Mesothelial cell of epicardium (in vitro differentiated cells): ENCODE measurements around the gene CCL27. TPM values are rescaled to one million over a fixed set of nuclear protein-coding genes. Genes with fewer than 3 reads are reported as not detected.

Experiments
- DNase-seq, 2 experiments: peaks; one replicate each; pipeline ENCODE4 v3.0.0; 2021; ENCODE audit warnings: low spot score in 2 of 2; ENCODE audit not compliant: unreplicated experiment in 2 of 2
- H3K27ac Mint-ChIP-seq: 2 replicates; pipeline ENCODE4 v1.8.0; 2021; ENCODE audit warnings: mixed read lengths
- H3K27me3 Mint-ChIP-seq: 2 replicates; pipeline ENCODE4 v1.8.0; 2021; ENCODE audit warnings: low read depth, mixed read lengths
- H3K36me3 Mint-ChIP-seq: 2 replicates; pipeline ENCODE4 v1.8.0; 2021; ENCODE audit warnings: mixed read lengths
- H3K4me1 Mint-ChIP-seq: 2 replicates; pipeline ENCODE4 v1.8.0; 2021; ENCODE audit warnings: mixed read lengths
- H3K4me3 Mint-ChIP-seq: 2 replicates; pipeline ENCODE4 v1.8.0; 2021; ENCODE audit warnings: mild to moderate bottlenecking, moderate library complexity, mixed read lengths
- H3K9me3 Mint-ChIP-seq: 2 replicates; pipeline ENCODE4 v1.8.0; 2021; ENCODE audit warnings: mixed read lengths
- total RNA-seq: library from RNA; stranded (reverse); gene quantifications from 3 replicates; pipeline ENCODE4 v1.2.1, GENCODE V29; 2021
- TF ChIP-seq, protein P1 (sequence below): fragments of 200-600 bp; sonication (generic); IDR thresholded peaks from one replicate; pipeline ENCODE4 v1.5.0; 2021; ENCODE audit warnings: antibody characterized with exemption; ENCODE audit not compliant: unreplicated experiment

CCL27 gene
- total RNA-seq, 1 donor from 2014 or later = not detected

- H3K27me3 Mint-ChIP-seq = peaks cover 10% of the 10 kb centered on the region
- DNase-seq = no peak
- peaks cover 24% of the 10 kb centered on the region for H3K4me1 Mint-ChIP-seq
- peak overlapping the region; percentile 78 for H3K4me3 Mint-ChIP-seq
- no peaks in the 10 kb centered on the region for H3K9me3 Mint-ChIP-seq
- H3K36me3 Mint-ChIP-seq = peaks cover 2% of the 10 kb centered on the region
- H3K27ac Mint-ChIP-seq = peak overlapping the region; percentile 67
- TF ChIP-seq, protein P1, sequence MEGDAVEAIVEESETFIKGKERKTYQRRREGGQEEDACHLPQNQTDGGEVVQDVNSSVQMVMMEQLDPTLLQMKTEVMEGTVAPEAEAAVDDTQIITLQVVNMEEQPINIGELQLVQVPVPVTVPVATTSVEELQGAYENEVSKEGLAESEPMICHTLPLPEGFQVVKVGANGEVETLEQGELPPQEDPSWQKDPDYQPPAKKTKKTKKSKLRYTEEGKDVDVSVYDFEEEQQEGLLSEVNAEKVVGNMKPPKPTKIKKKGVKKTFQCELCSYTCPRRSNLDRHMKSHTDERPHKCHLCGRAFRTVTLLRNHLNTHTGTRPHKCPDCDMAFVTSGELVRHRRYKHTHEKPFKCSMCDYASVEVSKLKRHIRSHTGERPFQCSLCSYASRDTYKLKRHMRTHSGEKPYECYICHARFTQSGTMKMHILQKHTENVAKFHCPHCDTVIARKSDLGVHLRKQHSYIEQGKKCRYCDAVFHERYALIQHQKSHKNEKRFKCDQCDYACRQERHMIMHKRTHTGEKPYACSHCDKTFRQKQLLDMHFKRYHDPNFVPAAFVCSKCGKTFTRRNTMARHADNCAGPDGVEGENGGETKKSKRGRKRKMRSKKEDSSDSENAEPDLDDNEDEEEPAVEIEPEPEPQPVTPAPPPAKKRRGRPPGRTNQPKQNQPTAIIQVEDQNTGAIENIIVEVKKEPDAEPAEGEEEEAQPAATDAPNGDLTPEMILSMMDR = no peak
Measured at GRCh38 chr9:34636791-34637355, 25.6 kb downstream of the CCL27 start.

GRCh38 chr9:34635556-34635955 lies 26.9 kb downstream of the CCL27 start:
- no peak for DNase-seq
- Mint-ChIP-seq H3K4me3 (peak overlapping the region; percentile 52), H3K27me3 (peaks cover 23% of the 10 kb centered on the region), H3K36me3 (peaks cover 2% of the 10 kb centered on the region), H3K27ac (no peak overlapping the region), H3K4me1 (peaks cover 24% of the 10 kb centered on the region), H3K9me3 (no peaks in the 10 kb centered on the region)
- TF ChIP-seq, protein P1 = no peak

- Mint-ChIP-seq H3K4me1 (peaks cover 24% of the 10 kb centered on the region), H3K9me3 (no peaks in the 10 kb centered on the region), H3K27me3 (peaks cover 31% of the 10 kb centered on the region), H3K27ac (no peak overlapping the region), H3K36me3 (peaks cover 2% of the 10 kb centered on the region), H3K4me3 (no peak overlapping the region)
- DNase-seq = no peak
- TF ChIP-seq, protein P1 = no peak
Measured at GRCh38 chr9:34634551-34635248, 27.8 kb downstream of the CCL27 start.

DNA sequence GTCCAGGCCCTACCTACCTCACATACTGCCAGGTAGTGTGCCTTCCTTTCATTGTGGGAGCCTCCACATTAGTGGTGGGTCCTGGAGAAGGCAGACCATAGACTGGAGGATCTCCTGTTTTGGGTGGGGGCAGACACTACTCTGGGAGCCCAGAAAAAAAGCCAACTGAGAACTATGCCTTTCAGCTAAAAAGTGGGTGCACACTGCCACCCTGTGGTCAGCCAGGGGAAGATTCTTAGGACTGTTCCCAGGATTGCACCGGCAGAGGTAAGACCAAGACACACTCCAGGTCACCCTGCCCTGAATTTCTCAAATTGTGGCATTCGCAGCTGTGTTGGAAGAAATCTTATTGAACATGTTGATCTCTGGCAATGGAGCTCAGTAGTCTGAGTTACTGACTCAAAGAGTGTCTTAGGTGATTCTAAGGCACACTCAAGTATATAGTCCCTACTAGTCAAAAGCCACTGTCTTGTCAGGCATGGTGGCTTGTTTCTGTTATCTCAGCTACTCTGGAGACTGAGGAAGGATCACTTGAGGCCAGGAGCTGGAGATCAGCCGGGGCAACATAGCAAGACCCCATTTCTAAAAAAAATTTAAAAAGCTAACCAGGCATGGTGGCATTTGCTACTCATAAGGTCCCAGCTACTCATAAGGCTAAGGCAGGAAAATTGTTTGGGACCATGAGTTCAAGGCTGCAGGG lies 28.5 kb downstream of the CCL27 start:
- TF ChIP-seq, protein P1 = peak; percentile 86
- H3K4me3 Mint-ChIP-seq = no peak overlapping the region
- H3K4me1 Mint-ChIP-seq = peaks cover 28% of the 10 kb centered on the region
- peaks cover 2% of the 10 kb centered on the region for H3K36me3 Mint-ChIP-seq
- peak in 1 of 2 experiments; percentile 74 for DNase-seq
- no peaks in the 10 kb centered on the region for H3K9me3 Mint-ChIP-seq
- H3K27ac Mint-ChIP-seq = no peak overlapping the region
- peaks cover 38% of the 10 kb centered on the region for H3K27me3 Mint-ChIP-seq

- Mint-ChIP-seq H3K4me3 (no peak overlapping the region), H3K27me3 (peaks cover 44% of the 10 kb centered on the region), H3K36me3 (peaks cover 2% of the 10 kb centered on the region), H3K9me3 (no peaks in the 10 kb centered on the region), H3K4me1 (peaks cover 27% of the 10 kb centered on the region), H3K27ac (no peak overlapping the region)
- DNase-seq = no peak
- TF ChIP-seq, protein P1 = no peak
Measured at GRCh38 chr9:34633166-34633565, 29.3 kb downstream of the CCL27 start.
